A549 (cell line): ENCODE results near the gene TOMM6. TPM values are rescaled to one million over a fixed set of nuclear protein-coding genes. Genes with fewer than 3 reads are reported as not detected.

Source experiments
- ATAC-seq, 2 experiments: fragments of 200-7000 bp in 1 of 2; fragments of >200 bp in 1 of 2; cut with Nextera tagmentation in 1 of 2; cut with Tn5 transposase in 1 of 2; 3 replicates each; pipeline versions ENCODE4 v1.8.0 to v1.9.1; 2018 to 2020; ENCODE audit warnings: mild to moderate bottlenecking in 1 of 2, moderate library complexity in 1 of 2
- CTCF ChIA-PET: fragments of 300-600 bp; sonication (Branson Sonifier 250); formaldehyde crosslinking; extraction: SDS; loops from one replicate; lab custom pipeline; 2021; ENCODE audit warnings: antibody characterized with exemption, inconsistent platforms; lab: Yijun Ruan, JAX
- POLR2A ChIA-PET: fragments of 350-600 bp; formaldehyde crosslinking; extraction: SDS; loops from one replicate; lab custom pipeline; 2021; ENCODE audit warnings: antibody characterized with exemption, inconsistent platforms; lab: Yijun Ruan, JAX
- DNase-seq, 2 experiments: peaks; one replicate each; pipeline versions ENCODE4 v3.0.0 to v3.0.0-alpha.2; 2011 to 2016; ENCODE audit warnings: low read depth in 1 of 2, low spot score in 1 of 2
- FAIRE-seq: peaks from 2 replicates; lab custom pipeline; 2011; peaks lifted over from hg19 to GRCh38; lab: Jason Lieb, UNC
- H3K27ac ChIP-seq, 2 experiments: fragments of >200 bp; sonication (Bioruptor Twin); formaldehyde crosslinking; 3 replicates each; pipeline ENCODE4 v1.5.1; 2016 to 2017
- H3K4me1 ChIP-seq: fragments of >200 bp; sonication (Bioruptor Twin); formaldehyde crosslinking; 3 replicates; pipeline ENCODE4 v1.6.1; 2016
- H3K4me2 ChIP-seq: fragments of >200 bp; sonication (Bioruptor Twin); formaldehyde crosslinking; 3 replicates; pipeline ENCODE4 v1.6.1; 2016
- H3K4me3 ChIP-seq: fragments of >200 bp; sonication (Bioruptor Twin); formaldehyde crosslinking; 3 replicates; pipeline ENCODE4 v1.5.1; 2016
- H3K9me3 ChIP-seq: fragments of >200 bp; sonication (Bioruptor Twin); formaldehyde crosslinking; 3 replicates; pipeline ENCODE4 v1.6.1; 2016
- BHLHE40 ChIP-seq: IDR thresholded peaks from 2 replicates; pipeline ENCODE4 v1.6.1; 2012; ENCODE audit warnings: low read depth, low read length, inconsistent platforms
- CBX2 ChIP-seq: fragments of 200-600 bp; sonication (generic); IDR thresholded peaks from 2 replicates; pipeline ENCODE4 v1.6.1; 2016; ENCODE audit warnings: low read depth, mild to moderate bottlenecking, borderline replicate concordance
- CEBPB ChIP-seq, 2 experiments: fragments of >200 bp in 1 of 2; sonication (Bioruptor Twin) in 1 of 2; formaldehyde crosslinking in 1 of 2; IDR thresholded peaks; 2 replicates each; pipeline ENCODE4 v1.6.1; 2012 to 2016
- CHD2 ChIP-seq: fragments of 150-350 bp; IDR thresholded peaks from 2 replicates; pipeline ENCODE4 v1.6.1; 2014; ENCODE audit warnings: low read length; ENCODE audit not compliant: partially characterized antibody
- E2F6 ChIP-seq: IDR thresholded peaks from 2 replicates; pipeline ENCODE4 v1.6.1; 2012; ENCODE audit warnings: low read depth, borderline replicate concordance
- EHF ChIP-seq: fragments of 250-450 bp; sonication (Bioruptor Pico); IDR thresholded peaks from 2 replicates; pipeline ENCODE4 v1.5.0; 2020; ENCODE audit warnings: mild to moderate bottlenecking
- ELK1 ChIP-seq: fragments of 150-350 bp; IDR thresholded peaks from 2 replicates; pipeline ENCODE4 v1.6.1; 2014; ENCODE audit warnings: low read depth, mild to moderate bottlenecking, low read length
- FOSB ChIP-seq: fragments of 250-450 bp; sonication (Bioruptor Pico); IDR thresholded peaks from 2 replicates; pipeline ENCODE4 v1.5.0; 2020; ENCODE audit warnings: mild to moderate bottlenecking, moderate library complexity
- GATA3 ChIP-seq: IDR thresholded peaks from 2 replicates; pipeline ENCODE4 v1.6.1; 2012; ENCODE audit warnings: borderline replicate concordance
- HOXB13 ChIP-seq: fragments of 250-450 bp; sonication (Bioruptor Pico); IDR thresholded peaks from 2 replicates; pipeline ENCODE4 v1.5.0; 2020; ENCODE audit warnings: low read depth, mild to moderate bottlenecking, moderate library complexity
- HOXB5 ChIP-seq: fragments of 250-450 bp; sonication (Bioruptor Pico); IDR thresholded peaks from 2 replicates; pipeline ENCODE4 v1.5.0; 2020; ENCODE audit warnings: mild to moderate bottlenecking, moderate library complexity
- JUN ChIP-seq, 2 experiments: fragments of >200 bp; sonication (Bioruptor Twin); formaldehyde crosslinking; IDR thresholded peaks; 2 replicates in 1 of 2; 3 replicates in 1 of 2; pipeline ENCODE4 v1.6.1; 2016 to 2017
- JUNB ChIP-seq: fragments of >200 bp; sonication (Bioruptor Twin); formaldehyde crosslinking; IDR thresholded peaks from 2 replicates; pipeline ENCODE4 v1.6.1; 2016
- KDM1A ChIP-seq: fragments of 200-600 bp; sonication (generic); IDR thresholded peaks from 2 replicates; pipeline ENCODE4 v1.6.1; 2016; ENCODE audit warnings: low read depth, mild to moderate bottlenecking
- KDM5A ChIP-seq: fragments of 200-600 bp; sonication (generic); IDR thresholded peaks from 2 replicates; pipeline ENCODE4 v1.6.1; 2016; ENCODE audit warnings: antibody characterized with exemption, mild to moderate bottlenecking
- MAFK ChIP-seq: fragments of 450-650 bp; IDR thresholded peaks from 2 replicates; pipeline ENCODE4 v1.6.1; 2014; ENCODE audit not compliant: partially characterized antibody
- MAZ ChIP-seq: fragments of 150-350 bp; IDR thresholded peaks from 2 replicates; pipeline ENCODE4 v1.6.1; 2014; ENCODE audit warnings: antibody characterized with exemption, low read depth, low read length, borderline replicate concordance
- NR3C1 ChIP-seq: fragments of >200 bp; sonication (Bioruptor Twin); formaldehyde crosslinking; IDR thresholded peaks from 3 replicates; pipeline ENCODE4 v1.6.1; 2017
- PBX3 ChIP-seq: IDR thresholded peaks from 2 replicates; pipeline ENCODE4 v1.6.1; 2012
- RAD21 ChIP-seq, 2 experiments: fragments of >200 bp in 1 of 2; sonication (Bioruptor Twin) in 1 of 2; formaldehyde crosslinking in 1 of 2; IDR thresholded peaks in 1 of 2; conservative IDR thresholded peaks in 1 of 2; 2 replicates in 1 of 2; 3 replicates in 1 of 2; pipeline ENCODE4 v1.6.1; 2012 to 2018; ENCODE audit warnings: inconsistent platforms in 1 of 2
- RARB ChIP-seq: fragments of 250-450 bp; sonication (Bioruptor Pico); IDR thresholded peaks from 2 replicates; pipeline ENCODE4 v1.8.0; 2021; ENCODE audit warnings: mild to moderate bottlenecking, moderate library complexity
- RNF2 ChIP-seq: fragments of 200-600 bp; sonication (generic); IDR thresholded peaks from 2 replicates; pipeline ENCODE4 v1.6.1; 2016; ENCODE audit warnings: low read depth, mild to moderate bottlenecking, antibody characterized with exemption, moderate library complexity, borderline replicate concordance
- TFCP2L1 ChIP-seq: fragments of 250-450 bp; sonication (Bioruptor Pico); IDR thresholded peaks from 2 replicates; pipeline ENCODE4 v1.5.0; 2021; ENCODE audit warnings: mild to moderate bottlenecking
- TP53 ChIP-seq: fragments of 250-450 bp; sonication (Bioruptor Pico); IDR thresholded peaks from 2 replicates; pipeline ENCODE4 v1.5.0; 2021; ENCODE audit warnings: mild to moderate bottlenecking, moderate library complexity
- USF2 ChIP-seq: fragments of 450-650 bp; IDR thresholded peaks from 2 replicates; pipeline ENCODE4 v1.6.1; 2014; ENCODE audit warnings: antibody characterized with exemption
- ZSCAN20 ChIP-seq: fragments of 250-450 bp; sonication (Bioruptor Pico); IDR thresholded peaks from 2 replicates; pipeline ENCODE4 v1.8.0; 2022; ENCODE audit warnings: mild to moderate bottlenecking, moderate library complexity
- WGBS: methylation state at CpG from one replicate; pipeline ENCODE4 v1.1.6; 2017; ENCODE audit errors: missing lambda C conversion rate; 5-methylcytosine and 5-hydroxymethylcytosine counted together
- polyA plus RNA-seq, 4 experiments: library from polyadenylated mRNA; depleted of rRNA in 3 of 4; stranded (reverse); fragments of >200 nt; fragmentation: RNase III in 1 of 4; extraction: RNeasy Plus Mini Kit Qiagen cat#74134 plus additional on column Dnase treatment in 1 of 4; gene quantifications; 2 replicates in 3 of 4; 3 replicates in 1 of 4; pipeline ENCODE4 v1.2.3, GENCODE V29; 2011 to 2017
- TF ChIP-seq, protein P1 (sequence below): IDR thresholded peaks from 2 replicates; pipeline ENCODE4 v1.6.1; 2012
- TF ChIP-seq, protein P2 (sequence below): fragments of >200 bp; sonication (Bioruptor Twin); formaldehyde crosslinking; IDR thresholded peaks from 2 replicates; pipeline ENCODE4 v1.6.1; 2016

The TOMM6 gene
- polyA plus RNA-seq, 2 of the 4 experiments (the other 2 are of a cell fraction): 217 to 254 TPM

DNA sequence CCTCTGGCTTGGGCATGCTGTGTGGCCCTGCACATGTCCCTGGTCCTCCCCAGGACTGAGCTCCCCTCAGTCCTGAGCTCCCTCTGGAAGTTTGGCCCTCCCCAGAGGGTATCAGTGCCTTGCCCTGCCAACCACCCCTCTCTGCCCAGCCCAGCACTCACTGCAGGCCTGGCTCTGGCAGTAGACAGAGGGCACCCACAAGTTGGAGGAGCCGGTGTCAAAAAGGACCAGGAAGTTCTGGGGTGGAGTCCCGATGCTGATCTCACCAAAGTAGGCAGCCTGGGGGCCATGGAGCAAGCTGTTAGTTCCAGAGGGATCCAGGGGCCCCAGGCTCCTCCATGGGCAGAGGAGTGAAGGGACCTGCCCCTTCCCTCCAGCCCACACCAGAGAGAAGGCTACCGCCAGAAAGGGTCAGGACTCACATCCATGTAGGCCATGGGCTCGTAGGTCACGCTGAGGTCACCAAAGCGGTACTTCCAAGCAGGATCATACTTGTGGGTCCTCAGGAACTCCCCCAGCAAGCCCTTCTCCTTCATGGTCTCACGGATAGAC, 43.2 kb upstream of the TOMM6 start:
- FAIRE-seq: no peak
- POLR2A ChIA-PET: no interaction called here

DNA sequence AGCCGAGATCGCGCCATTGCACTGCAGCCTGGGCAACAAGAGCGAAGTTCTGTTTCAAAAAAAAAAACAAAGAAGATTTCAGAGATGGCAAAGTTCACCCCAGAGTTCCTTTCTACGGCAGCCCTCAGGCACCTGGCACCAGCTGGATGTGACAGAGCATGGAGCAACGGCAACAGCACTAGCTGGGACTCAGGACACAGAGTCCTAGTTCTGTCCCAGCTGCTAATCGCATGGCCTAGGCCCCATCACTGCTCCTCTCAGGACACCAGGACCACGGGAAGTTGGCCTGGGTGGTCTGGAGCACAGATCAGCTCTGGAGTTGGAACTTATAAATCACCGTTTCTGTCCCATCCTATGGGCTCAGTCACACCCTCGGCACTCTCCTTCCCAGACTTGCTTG, 41.4 kb upstream of the TOMM6 start:
- no peak for FAIRE-seq
- Histone ChIP-seq H3K4me2 (no peak overlapping the region), H3K9me3 (no peaks in the 10 kb centered on the region), H3K27ac (no peak overlapping the region)
- POLR2A ChIA-PET: no interaction called here
- WGBS: 91% methylated on average over 9 of the region's 10 CpGs
- no peak for DNase-seq
- ATAC-seq: no peak
- TF ChIP-seq CEBPB (IDR thresholded peaks at IDR 0.05) (no peak), E2F6 (no peak), TP53 (CRISPR knock-in tag) (no peak), MAZ (no peak), GATA3 (no peak), PBX3 (no peak), FOSB (CRISPR knock-in tag) (no peak), TFCP2L1 (CRISPR knock-in tag) (no peak), KDM1A (no peak), ELK1 (no peak), ZSCAN20 (CRISPR knock-in tag) (no peak), HOXB5 (CRISPR knock-in tag) (no peak), CHD2 (no peak), EHF (no peak)
- TF ChIP-seq, all 56 proteins: peak for 0
- peaks cover 14% of the 10 kb centered on the region for H3K4me1 ChIP-seq
- no peak overlapping the region for H3K4me3 ChIP-seq
- CTCF ChIA-PET: interaction anchor here (0.9 to 2.6 kb wide), 3 partner anchors 10 to 378 kb away, joined by 3 to 8 read pairs (median 3); partner anchors contain the start of gene TFEB

More for the DNA sequence above, 43.2 kb upstream of the TOMM6 start:
- H3K4me2 ChIP-seq: no peak overlapping the region
- no peak for TF ChIP-seq RARB (CRISPR knock-in tag)
- TF ChIP-seq, protein P1, sequence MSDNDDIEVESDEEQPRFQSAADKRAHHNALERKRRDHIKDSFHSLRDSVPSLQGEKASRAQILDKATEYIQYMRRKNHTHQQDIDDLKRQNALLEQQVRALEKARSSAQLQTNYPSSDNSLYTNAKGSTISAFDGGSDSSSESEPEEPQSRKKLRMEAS: no peak
- TF ChIP-seq NR3C1: no peak
- TF ChIP-seq, protein P2, sequence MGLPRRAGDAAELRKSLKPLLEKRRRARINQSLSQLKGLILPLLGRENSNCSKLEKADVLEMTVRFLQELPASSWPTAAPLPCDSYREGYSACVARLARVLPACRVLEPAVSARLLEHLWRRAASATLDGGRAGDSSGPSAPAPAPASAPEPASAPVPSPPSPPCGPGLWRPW: no peak
- no peak for TF ChIP-seq RAD21 (conservative IDR thresholded peaks at IDR 0.05 in 1 of 2, IDR thresholded peaks at IDR 0.05 in 1 of 2)
- TF ChIP-seq HOXB13 (CRISPR knock-in tag): no peak
- TF ChIP-seq KDM5A: no peak
- TF ChIP-seq USF2: no peak
- no peak for TF ChIP-seq CBX2
- TF ChIP-seq HOXB5 (CRISPR knock-in tag): no peak
- TF ChIP-seq TFCP2L1 (CRISPR knock-in tag): no peak
- no peak for TF ChIP-seq ZSCAN20 (CRISPR knock-in tag)
- TF ChIP-seq PBX3: no peak
- no peak for TF ChIP-seq JUN (IDR thresholded peaks at IDR 0.05)
- TF ChIP-seq BHLHE40: no peak
- TF ChIP-seq MAFK: no peak
- no peak for TF ChIP-seq FOSB (CRISPR knock-in tag)
- TF ChIP-seq RNF2: no peak
- no peak for TF ChIP-seq EHF
- no peak for TF ChIP-seq JUNB
- no peak overlapping the region for H3K4me3 ChIP-seq
- no peak for ATAC-seq
- no peak for DNase-seq
- H3K9me3 ChIP-seq: no peaks in the 10 kb centered on the region
- peaks cover 19% of the 10 kb centered on the region for H3K4me1 ChIP-seq
- WGBS: 83% methylated on average over 6 of the region's 7 CpGs
- CTCF ChIA-PET: interaction anchor here (0.6 to 2.6 kb wide), 4 partner anchors 9 to 32 kb away, joined by 4 to 8 read pairs (median 6); partner anchors contain the start of gene TFEB
- H3K27ac ChIP-seq: no peak overlapping the region
